OCI-M2 (cell line): Measurements from ENCODE around the gene MROH2A.

ENCODE experiments used
- DNase-seq: peaks from one replicate; lab custom pipeline; 2025; ENCODE audit not compliant: unreplicated experiment; lab: John Stamatoyannopoulos, UW

Gene MROH2A

DNA sequence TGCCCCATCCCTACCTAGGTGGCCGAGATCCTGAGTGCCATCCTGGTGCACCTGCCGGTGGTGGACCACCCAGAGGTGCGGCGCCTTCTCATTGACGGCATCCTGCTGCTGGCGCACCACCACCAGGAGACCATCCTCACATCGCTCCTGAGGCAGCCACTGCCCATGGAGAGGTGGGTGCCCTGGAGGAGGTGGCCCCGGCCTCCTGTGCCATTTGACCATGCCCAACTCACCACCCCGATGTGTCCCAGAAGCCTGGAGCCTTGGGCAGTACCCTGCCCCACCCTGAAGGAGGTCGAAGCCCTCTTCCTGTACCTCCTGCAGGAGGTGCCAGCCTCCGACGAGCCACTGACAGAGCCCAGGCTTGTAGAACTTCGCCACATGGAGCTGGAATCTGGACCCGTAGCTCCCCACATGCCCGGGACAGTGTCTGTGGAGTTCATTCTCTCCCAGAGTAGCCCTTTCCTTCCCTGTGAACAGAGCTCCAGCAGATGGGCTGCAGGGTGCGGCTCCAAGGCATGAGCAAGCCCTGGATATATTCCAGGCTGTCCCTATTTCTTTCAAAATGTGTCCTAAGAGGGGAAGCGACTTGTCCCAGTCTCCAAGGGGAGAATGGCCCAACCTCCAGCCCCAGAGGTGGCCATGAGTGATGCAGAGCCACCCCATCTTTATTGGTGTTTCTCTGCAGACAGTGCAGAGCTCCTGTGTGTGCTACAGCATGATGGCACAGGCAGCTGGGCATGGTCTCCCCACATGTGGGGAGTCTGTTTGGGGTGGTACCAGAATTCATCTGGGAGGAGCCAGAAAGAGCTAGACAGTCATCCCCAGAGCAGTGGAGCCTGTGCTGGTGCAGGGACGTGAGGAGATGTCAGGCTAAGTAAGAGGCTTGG is 42.0 kb downstream of the MROH2A start:
- no peak for DNase-seq

DNA sequence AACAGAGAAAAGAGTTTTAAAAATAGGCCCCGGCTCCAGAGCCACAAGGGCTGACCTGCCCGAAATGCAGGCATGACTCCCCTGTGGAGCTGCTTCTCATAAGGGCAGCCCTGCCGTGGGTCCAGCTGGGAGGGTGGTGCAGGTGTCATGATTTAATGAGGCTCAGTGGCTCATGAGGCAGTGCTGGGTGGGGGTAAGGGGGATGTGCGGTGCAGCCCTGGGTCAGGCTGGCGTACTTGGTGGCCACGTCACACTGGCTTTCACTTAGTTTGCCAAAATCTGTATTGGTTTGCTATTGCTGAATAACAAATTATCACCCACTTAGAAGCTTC is 42.6 kb downstream of the MROH2A start:
- no peak for DNase-seq

DNA sequence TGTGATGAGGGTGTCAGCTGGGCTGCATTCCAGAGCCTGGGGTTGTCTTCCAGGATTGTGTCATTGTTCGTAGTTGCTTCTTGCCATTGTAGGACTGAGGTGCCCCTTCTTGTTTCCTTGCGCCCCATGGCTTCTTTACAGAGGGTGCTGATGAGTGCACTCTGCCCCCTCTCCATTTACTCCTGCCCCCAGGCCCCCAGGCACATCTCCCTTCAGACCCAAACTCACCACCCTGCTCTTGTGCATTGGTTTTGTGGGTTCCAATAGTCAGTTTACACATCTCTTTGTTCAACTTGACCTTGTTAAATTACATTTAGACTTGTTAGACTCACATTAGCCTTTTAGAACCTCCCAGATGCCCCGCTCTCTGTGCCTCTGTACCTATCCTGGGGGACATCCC is 43.1 kb downstream of the MROH2A start:
- DNase-seq, result no peak

DNA sequence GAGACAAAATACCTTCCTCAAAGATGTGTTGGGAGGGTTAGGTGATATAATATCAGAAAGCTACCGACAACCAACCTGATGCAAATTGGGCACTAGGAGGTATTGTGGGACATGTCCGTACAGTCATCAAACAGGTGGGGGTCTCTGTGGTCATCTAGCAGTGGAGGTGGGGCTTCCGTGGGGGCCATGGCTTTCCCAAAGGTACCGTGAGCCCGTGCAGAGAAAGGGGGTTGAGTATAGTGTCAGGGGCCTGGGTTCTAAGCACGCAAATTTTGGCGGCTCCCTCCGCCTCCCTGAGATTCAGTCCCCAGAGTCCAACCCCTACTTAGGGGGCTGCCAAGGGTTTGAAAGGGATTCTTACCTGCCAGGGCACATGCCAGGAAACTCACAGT is 43.6 kb downstream of the MROH2A start:
- no peak for DNase-seq

DNA sequence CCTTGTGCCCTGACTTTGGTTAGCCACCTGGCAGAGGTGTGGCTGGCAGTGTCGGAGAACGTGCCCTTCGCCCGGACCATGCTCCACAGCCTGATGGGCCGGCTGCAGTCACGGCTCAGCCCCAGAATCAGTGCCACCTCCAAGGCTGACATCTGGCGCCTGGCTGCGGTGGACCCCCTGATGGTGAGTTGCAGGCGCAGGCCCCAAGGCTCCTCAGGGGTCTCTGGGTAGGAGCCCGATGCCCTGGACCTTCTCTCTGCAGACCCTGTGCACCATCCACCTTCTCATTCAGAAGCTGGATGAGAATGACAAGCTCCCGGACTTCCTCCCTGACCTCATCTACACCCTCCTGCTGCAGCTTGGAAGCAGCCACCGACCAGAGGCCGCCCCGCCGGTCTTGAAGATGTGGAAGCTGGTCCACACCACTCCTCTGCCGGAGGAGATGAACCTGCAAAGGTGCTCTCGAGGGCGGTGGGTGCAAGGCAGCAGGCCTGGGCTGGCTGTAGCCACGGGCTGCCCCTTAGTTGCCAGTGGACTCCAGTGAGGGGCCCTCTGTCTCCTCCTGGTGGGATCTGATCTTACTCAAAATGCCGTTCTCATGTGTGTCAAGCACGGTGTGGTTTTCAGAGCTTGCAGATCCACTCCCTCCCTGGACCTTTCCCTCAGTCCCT is 44.1 kb downstream of the MROH2A start:
- DNase-seq, result no peak

DNA sequence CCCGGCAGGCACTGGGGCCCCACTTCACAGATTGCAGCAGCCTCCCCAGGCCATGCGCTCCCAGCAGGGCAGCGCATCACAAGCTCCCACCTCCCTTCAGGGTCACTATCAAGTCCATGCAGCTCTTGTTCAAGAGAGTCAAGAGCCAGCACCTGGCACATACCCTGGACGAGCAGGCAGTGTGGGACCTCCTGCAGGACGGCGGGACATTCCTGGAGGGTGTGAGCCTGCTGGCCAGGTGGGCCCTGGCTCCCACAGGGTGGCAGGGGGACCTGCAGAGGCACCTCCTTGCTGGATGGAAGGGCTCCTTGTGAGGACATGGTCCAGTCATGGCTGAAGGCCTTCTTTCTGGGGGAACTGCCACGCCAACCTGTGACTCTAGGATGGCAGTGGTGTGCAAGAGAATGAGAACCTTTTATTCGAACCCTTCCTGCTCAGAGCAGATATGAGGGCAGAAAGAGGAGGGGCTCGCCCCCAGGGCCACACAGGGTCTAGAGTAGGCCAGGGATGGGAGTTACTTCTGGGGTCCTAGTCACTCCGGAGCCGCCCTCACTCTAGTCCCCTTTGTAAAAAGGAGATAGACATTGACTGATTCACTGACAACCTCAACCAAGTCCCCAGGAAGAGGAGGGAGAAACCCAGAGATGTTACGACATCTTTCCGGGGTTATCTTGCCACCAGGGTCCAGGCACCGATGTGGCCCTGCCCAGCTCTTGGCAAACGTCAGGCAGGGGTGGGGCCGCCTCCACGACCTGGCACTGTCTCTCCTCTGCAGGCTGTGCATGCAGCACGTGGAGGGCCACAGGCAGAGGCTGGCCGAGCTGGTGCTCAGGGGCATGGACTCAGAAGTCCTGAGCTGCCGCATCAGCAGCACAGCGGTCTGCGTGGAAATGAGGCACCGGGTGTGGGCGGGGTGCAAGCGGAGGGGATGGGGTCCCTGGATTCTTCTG is 44.9 kb downstream of the MROH2A start:
- no peak for DNase-seq

DNA sequence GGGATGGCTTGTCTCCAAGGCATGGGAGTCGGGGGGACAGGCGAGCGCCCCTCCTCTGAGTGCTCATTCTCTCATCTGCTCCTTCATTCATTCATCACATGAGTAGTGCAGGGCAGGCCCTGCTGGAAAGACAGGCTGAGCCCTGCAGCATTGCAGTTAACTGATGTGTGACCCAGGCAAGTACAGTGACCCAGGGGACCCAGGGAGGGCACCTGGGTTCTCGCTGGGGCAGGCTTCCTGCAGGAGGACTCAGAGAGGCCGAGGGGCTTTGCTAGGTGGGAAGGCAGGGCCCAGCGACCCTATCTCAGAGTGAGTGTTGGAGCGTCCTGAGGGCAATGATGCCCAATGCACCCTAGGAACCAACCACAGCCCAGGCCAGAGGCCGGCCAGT is 45.6 kb downstream of the MROH2A start:
- DNase-seq, result no peak

DNA sequence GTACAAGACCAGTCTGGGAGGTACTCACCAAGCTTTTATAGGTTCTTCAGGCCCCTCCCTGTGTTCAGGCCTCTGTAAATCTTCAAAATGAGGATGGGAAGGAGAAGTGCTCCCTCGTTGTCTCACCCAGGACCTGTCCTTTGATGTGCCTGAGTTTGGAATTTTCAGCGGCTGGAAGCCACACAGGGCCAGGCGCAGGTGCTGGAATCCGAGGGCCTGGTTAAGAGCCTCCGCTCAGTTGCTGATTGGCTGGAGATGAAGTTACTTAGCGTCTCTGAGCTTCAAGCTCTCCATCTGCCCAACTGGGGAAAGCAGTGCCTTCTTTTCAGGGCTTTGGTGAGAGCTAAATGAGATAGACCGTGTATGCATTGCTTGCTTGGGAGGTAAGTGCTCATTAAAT is 46.2 kb downstream of the MROH2A start:
- DNase-seq, result no peak

DNA sequence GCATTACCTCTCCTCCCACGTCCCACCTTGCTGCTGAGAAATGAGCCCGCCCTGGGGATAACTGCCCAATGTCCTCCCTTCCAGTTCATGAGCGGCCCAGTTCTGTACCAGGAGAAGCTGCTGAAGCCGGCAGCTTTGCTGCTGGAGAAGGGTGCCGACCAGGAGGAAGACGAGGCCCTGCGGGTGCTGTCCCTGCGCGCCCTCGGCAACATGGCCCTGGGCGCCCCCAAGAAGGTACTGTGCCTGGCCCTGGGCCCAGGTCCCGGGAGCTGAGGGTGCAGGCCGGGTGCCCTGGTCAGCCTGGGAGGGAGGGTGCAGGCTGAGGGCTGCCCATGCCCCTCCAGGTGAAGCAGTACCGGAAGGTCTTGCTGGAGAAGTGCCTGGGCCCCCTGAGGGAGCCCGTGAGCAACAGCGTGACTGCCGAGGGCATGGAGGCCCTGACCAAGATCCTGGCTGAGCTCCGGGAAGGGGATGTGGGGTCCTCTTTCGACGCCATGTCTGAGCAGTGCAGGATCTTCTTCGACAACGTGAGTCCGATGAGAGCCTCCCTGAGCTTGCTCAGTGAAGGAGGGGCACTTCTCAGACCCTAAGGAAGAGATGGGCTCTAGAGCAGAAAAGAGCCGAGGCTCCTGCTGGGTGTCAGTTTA is 50.5 kb downstream of the MROH2A start:
- no peak for DNase-seq

DNA sequence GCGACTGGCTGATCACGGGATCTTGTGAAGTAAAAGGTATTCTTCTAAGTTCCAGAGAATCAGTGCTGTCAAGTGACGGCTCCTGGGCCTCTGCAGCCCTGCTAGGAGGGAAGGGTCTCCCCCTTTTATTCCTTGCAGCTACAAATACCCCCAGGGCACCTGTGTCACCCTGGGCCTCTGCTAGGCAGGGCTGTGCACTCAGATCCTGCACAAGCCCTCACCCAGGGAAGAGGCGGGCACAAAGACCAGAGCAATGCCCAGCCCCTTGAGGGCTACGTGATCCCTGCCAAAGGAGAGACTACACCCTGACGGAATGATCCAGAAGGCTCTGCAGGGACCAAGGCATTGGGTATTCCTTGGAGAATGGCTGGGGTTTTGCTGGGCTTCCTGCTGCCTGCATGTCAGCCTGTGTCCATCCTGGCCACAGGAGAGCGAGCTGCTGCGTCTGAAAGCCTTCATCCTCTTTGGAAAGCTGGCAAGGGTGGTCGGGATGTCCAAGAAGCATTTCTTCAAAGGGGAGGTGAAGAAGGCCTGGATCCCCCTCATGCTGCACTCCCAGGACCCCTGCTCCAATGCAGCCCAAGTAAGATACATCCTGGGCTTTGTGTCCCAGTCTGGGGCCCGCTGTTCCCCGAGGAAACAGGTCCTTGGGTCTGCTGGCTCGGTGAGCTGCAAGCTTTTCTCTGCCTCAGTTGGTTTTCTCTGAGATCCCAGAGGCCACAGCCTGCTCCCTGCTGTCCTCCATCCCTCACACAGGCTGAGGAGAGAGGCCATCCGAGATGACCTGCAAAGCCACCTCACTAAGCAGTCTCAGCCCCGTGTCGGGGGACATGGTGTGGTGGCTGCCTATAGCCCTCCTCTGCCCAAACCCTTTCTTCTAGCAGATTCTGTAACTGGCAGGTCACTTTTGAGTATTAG is 51.3 kb downstream of the MROH2A start:
- DNase-seq, result no peak

DNA sequence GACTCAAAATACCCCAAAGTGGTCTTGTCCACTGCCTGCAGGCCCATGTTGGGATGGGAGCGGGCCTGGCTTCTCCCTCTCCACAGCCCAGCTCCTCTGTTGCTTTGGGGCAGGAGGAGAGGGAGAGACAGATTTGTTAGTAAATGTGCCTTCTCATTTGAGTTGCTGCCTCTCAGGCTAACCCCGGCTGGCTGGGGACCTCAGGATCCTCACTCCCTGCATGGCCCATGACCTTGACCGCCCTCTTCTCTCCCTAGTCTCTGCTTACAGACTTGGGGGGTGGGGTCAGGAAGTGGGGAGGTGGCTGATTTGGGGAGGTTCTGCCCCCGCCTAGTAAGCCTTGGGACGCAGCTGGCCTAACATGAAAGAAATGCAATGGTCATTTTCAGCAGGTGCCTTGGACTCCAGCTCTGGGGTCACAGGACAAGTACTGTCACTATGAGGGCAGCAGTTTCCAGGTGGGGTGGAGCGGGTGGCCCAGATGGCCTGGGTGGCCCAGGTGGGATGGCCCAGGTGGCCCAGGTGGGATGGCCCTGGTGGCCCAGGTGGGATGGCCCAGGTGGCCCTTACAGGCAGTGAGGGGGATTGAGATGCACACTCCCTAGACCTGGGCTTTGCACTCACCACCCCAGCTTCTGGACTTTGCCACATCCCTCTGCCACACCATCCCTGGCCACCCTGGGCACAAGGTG is 52.1 kb downstream of the MROH2A start:
- DNase-seq, result no peak

DNA sequence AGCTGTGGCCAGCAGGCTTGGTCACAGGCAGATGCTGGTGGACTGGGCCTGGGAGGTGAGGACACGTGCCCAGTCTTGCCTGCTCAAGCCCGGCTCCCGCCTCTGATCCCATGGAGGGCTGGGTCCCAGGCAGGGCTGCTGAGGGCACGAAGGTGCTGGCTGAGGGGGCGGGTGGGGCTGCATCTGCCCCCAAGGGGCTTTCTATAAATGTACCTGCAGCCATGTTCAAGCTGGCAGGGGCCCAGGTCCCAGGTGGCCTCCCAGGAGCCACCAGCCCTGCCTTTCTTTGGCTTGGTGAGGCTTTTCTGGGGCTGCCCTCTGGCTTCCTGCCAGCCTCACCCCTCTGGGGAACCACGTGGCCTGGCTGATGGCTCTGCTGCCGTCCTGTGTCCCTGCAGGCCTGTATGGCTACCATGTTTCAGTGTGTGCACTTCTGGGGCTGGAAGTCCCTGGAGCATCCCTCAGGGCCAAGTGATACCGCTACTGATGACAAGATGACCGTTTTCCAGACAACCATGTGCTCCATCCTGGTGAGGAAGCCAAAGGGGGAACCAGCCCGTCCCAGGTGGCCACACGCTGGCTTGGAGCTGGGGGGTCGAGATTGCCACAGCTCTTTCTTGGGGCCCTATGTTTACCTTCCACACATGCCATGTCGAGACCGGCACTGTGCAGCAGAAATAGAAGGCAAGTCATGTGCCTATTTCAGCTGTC is 53.0 kb downstream of the MROH2A start:
- no peak for DNase-seq

DNA sequence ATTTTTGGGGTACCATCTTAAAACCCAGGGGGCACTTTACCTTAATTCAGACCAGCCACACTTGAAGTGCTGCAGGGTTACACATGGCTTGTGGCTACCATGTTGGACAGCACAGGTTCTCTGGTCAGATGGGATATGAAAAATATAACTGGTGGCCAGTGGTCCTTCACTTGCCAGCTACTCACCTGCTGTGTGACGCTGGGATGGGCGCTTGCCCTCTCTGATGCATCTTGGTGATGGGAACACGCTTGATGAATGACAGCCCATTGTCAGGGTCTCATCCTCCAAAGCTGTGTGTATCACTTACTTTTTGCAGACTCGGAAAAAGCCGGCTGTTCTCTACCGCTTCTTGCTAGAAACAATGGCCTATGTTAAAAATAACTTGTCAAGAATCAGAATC is 53.7 kb downstream of the MROH2A start:
- DNase-seq, result no peak

DNA sequence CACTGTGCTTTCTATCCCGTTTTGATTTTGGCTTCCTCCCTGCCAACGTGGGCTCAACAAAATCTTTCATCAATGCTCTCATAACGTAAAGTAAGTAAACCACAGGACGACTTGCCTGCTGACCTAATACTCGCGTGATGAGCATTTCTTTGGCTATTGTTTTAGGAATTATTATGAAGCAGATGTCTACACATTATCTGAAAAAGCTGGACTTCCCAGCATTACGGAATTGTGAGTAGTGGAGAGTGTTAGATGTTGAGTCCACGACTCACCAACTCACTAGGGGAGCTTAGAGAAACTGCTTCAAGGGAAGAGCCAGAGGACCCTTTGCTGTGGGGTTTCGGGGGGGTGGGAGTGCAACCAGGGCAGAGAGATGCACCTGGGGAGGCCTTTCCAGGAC is 54.3 kb downstream of the MROH2A start:
- DNase-seq, result no peak

DNA sequence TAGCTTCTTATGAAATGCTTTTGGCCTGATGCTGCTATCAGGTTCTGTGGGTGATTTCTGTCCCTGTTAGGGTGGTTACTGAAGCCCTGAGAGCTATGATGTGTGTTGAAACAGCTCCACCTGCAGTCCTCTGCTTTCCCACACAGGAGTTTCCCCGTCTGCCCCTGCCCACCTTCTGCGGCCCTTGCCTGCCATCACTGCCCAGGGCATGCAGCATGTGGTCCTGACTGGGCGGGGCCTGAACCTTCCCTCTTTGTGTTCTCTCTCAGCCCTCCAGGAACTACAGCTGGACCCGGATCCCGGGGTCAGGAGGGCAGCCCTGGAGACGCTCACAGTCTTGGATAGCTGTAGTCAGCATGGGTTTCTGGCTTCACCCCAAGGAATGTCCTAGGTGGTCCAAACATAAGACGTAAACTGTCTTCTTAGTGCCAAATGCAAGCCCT is 54.8 kb downstream of the MROH2A start:
- no peak for DNase-seq

DNA sequence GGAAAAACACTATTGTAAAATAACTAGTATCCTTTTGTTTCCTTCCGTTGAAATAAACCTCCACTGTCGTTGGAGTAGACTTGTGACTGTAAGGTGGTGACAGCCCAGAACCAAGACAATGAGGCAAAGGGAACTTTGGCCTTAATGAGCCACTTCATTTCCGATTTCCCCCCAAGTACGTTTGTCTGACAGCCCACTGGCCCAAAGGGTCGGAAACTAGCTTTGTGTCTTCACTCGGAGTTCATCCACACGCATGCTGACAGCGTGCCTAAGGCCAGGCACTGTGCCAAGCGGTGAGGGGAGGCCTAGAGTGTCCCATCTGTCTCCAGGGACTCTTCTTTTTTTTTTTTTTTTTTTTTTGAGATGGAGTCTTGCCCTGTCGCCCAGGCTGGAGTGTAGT is 55.2 kb downstream of the MROH2A start:
- no peak for DNase-seq

DNA sequence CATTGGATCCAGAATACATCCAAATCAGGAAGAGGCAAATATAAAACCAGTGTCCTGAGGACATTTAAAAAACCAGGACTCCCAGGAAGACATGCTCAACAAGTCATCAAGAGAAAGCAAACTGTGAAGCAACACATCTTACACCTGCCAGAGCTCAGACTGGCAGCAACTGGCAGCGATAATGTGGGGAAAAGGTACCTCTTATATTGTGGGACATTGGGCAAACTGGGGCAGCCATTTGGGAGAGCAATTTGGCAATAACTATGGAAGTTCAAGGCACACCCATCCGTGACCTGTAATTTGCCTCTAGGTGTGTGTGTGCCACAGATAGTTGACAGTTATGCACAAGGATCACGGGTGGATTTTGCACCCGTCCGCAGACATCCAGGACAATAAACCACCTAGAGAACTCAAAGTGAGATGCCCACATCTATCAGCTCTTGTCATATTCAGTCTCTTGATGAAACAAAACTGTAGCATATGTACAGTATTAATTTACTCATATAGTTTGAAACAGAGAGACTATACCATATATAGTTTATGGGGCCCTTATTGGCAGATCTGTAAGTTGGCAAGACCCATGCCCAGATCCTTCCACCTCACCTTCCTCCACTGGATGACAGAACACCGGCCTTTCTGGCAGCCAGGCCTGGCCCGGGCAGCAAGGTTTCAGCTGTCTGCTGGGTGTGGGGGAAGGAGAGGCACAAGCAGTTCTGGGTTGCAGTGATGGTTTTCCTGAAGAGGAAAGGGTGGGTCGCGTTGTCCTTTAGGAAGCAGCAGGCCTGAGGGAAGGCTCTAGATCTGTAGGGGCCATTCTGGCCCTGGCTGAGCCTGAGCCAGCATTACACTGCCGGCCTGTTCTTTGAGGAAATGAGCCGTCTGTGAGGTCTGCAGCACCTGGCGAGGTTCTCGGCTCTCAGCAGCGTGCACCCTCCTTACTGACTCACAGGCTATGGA is 57.4 kb downstream of the MROH2A start:
- DNase-seq, result no peak

DNA sequence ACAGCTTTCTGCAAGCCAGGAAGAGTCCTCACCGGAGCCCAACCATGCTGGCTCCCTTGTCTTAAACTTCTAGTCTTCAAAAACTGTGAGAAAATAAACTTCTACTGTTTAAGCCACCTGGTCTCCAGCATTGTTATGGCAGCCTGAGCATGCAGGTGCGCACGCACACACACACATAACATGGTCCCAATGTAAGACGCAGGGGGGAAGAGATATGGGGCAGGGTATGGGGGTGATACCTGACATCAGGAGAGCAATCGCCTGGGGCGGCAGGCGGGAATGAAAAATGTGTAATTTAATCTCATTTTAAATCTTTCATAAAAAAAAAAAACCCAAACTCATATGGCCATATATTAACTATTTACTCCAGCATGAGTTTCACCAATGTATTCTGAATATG is 58.2 kb downstream of the MROH2A start:
- DNase-seq, result no peak
